Fibroblast of lung (primary cell): ENCODE measurements around the gene NAXE. TPM values are rescaled to one million over a fixed set of nuclear protein-coding genes. Genes with fewer than 3 reads are reported as not detected.

Source experiments
- DNase-seq, 2 donors: peaks; one replicate each; pipeline versions ENCODE4 v3.0.0 to v3.0.0-alpha.2; 2010; ENCODE audit warnings: low read depth in 2 of 2
- H2AFZ ChIP-seq: 2 replicates; pipeline ENCODE4 v1.5.1; 2012; ENCODE audit warnings: low read length, control low read depth, inconsistent platforms
- H3K27ac ChIP-seq: 2 replicates; pipeline ENCODE4 v1.5.1; 2011; ENCODE audit warnings: low read length, control low read depth; ENCODE audit not compliant: insufficient read depth
- H3K27me3 ChIP-seq: 2 replicates; pipeline ENCODE4 v1.5.1; 2011; ENCODE audit warnings: mild to moderate bottlenecking, low read length; ENCODE audit not compliant: control insufficient read depth, insufficient read depth
- H3K36me3 ChIP-seq: 2 replicates; pipeline ENCODE4 v1.5.1; 2011; ENCODE audit warnings: low read length; ENCODE audit not compliant: control insufficient read depth, insufficient read depth
- H3K4me1 ChIP-seq: 2 replicates; pipeline ENCODE4 v1.5.1; 2011; ENCODE audit warnings: low read length; ENCODE audit not compliant: control insufficient read depth, insufficient read depth; ENCODE audit errors: extremely low read depth
- H3K4me2 ChIP-seq: 2 replicates; pipeline ENCODE4 v1.5.1; 2011; ENCODE audit warnings: low read length, control low read depth; ENCODE audit not compliant: insufficient read depth; ENCODE audit errors: extremely low read depth
- H3K4me3 ChIP-seq, 4 experiments: fragments of 200-600 bp in 1 of 4; sonication (generic) in 1 of 4; replicated peaks in 1 of 4; 2 replicates each; pipeline ENCODE4 v1.5.1; 2011 to 2016; ENCODE audit warnings: low read length in 4 of 4, low read depth in 3 of 4, mild to moderate bottlenecking in 3 of 4, control low read depth in 2 of 4, inconsistent platforms in 1 of 4, mixed read lengths in 1 of 4; ENCODE audit not compliant: insufficient read depth in 1 of 4; ENCODE audit errors: control extremely low read depth in 1 of 4
- H3K79me2 ChIP-seq: 2 replicates; pipeline ENCODE4 v1.5.1; 2012; ENCODE audit warnings: mild to moderate bottlenecking, low read length, inconsistent platforms; ENCODE audit not compliant: control insufficient read depth, insufficient read depth
- H3K9ac ChIP-seq: 2 replicates; pipeline ENCODE4 v1.5.1; 2011; ENCODE audit warnings: mild to moderate bottlenecking, low read length, control low read depth; ENCODE audit not compliant: insufficient read depth
- H3K9me3 ChIP-seq: 2 replicates; pipeline ENCODE4 v1.5.1; 2012; ENCODE audit warnings: low read depth, low read length; ENCODE audit not compliant: control insufficient read depth, insufficient read depth
- H4K20me1 ChIP-seq: 2 replicates; pipeline ENCODE4 v1.5.1; 2011; ENCODE audit warnings: low read length; ENCODE audit not compliant: control insufficient read depth, insufficient read depth; ENCODE audit errors: extremely low read depth
- EZH2 ChIP-seq: IDR thresholded peaks from 2 replicates; pipeline ENCODE4 v1.5.1; 2012; ENCODE audit warnings: low read length, control low read depth, mild to moderate bottlenecking; ENCODE audit errors: missing control alignments
- polyA plus RNA-seq, 2 donors: library from polyadenylated mRNA; depleted of rRNA in 1 of 2; stranded (reverse) in 1 of 2; unstranded in 1 of 2; fragments of >200 nt; gene quantifications; 2 replicates each; pipeline ENCODE4 v1.2.1, GENCODE V29; 2011 to 2012; ENCODE audit warnings: missing spikeins in 1 of 2
- total RNA-seq: library from RNA; depleted of rRNA; stranded (reverse); fragments of >200 nt; gene quantifications from 2 replicates; pipeline ENCODE4 v1.2.1, GENCODE V29; 2014
- TF ChIP-seq, protein P1 (sequence below), 2 donors: IDR thresholded peaks in 1 of 2; conservative IDR thresholded peaks in 1 of 2; 1 replicate in 1 of 2; 2 replicates in 1 of 2; pipeline ENCODE4 v1.5.1; 2011 to 2012; ENCODE audit warnings: low read length in 2 of 2, control low read depth in 1 of 2, inconsistent platforms in 1 of 2, low read depth in 1 of 2, mild to moderate bottlenecking in 1 of 2

Gene NAXE
- total and polyA plus RNA-seq, 2 donors (not counting 1 experiment from before 2014, with no cell fraction given), result 41.6 to 64.4 TPM

DNA sequence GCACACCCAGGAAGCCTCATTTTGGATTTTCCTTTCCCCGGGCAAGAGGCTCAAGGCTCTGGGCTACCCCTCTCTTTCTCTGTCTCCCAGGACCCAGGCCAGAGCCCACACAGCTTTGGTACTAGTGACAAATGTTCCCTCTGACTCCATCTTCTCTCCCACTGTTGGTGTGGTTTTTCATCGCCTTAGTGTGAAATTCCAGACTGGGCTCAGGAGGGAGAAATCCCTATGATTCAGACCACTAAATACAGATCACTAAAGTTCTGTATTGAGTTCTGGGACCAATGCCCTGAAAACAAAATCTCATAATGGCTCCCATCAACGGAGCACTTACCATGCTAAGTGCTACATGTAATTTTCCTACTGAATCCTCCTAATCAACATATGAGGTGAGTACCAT lies 45.3 kb upstream of the NAXE start:
- no peaks in the 10 kb centered on the region for H4K20me1 ChIP-seq
- no peak overlapping the region for H3K27ac ChIP-seq
- no peak overlapping the region for H3K4me3 ChIP-seq
- TF ChIP-seq, protein P1, sequence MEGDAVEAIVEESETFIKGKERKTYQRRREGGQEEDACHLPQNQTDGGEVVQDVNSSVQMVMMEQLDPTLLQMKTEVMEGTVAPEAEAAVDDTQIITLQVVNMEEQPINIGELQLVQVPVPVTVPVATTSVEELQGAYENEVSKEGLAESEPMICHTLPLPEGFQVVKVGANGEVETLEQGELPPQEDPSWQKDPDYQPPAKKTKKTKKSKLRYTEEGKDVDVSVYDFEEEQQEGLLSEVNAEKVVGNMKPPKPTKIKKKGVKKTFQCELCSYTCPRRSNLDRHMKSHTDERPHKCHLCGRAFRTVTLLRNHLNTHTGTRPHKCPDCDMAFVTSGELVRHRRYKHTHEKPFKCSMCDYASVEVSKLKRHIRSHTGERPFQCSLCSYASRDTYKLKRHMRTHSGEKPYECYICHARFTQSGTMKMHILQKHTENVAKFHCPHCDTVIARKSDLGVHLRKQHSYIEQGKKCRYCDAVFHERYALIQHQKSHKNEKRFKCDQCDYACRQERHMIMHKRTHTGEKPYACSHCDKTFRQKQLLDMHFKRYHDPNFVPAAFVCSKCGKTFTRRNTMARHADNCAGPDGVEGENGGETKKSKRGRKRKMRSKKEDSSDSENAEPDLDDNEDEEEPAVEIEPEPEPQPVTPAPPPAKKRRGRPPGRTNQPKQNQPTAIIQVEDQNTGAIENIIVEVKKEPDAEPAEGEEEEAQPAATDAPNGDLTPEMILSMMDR (conservative IDR thresholded peaks at IDR 0.05 in 1 of 2, IDR thresholded peaks at IDR 0.05 in 1 of 2; ENCODE audit: low read depth in 1 of 2, low read length in 2 of 2), result no peak
- no peak for TF ChIP-seq EZH2
- peaks cover 22% of the 10 kb centered on the region for H3K36me3 ChIP-seq
- H3K4me2 ChIP-seq, result no peak overlapping the region
- no peak overlapping the region for H3K9ac ChIP-seq
- H3K79me2 ChIP-seq, result no peaks in the 10 kb centered on the region
- DNase-seq, result no peak
- no peaks in the 10 kb centered on the region for H3K4me1 ChIP-seq
- no peak overlapping the region for H2AFZ ChIP-seq
- H3K27me3 ChIP-seq, result no peaks in the 10 kb centered on the region
- H3K9me3 ChIP-seq, result no peaks in the 10 kb centered on the region

DNA sequence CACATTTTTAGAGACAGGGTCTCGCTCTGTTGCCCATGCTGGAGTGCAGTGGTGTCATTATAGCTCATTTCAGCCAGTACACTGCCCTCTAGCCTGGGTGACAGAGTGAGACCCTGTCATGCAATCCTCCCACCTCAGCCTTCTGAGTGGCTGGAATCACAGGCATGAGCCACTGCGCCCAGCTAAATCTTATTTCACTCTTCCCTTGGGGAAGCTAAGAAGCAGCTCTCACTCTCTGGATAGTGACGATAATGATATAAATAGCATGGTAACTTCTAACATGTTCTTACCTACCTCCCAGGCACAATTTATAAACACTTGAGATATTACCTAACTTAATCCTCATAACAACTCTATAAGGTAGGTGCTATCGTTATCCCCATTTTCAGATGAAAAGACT lies 44.1 kb upstream of the NAXE start:
- no peak overlapping the region for H3K4me3 ChIP-seq
- no peak for TF ChIP-seq EZH2
- TF ChIP-seq, protein P1 (conservative IDR thresholded peaks at IDR 0.05 in 1 of 2, IDR thresholded peaks at IDR 0.05 in 1 of 2; ENCODE audit: low read depth in 1 of 2, low read length in 2 of 2), result no peak
- no peak overlapping the region for H3K4me2 ChIP-seq
- no peak overlapping the region for H3K9ac ChIP-seq
- H3K36me3 ChIP-seq, result peaks cover 20% of the 10 kb centered on the region
- no peak for DNase-seq
- no peaks in the 10 kb centered on the region for H3K9me3 ChIP-seq
- H3K27me3 ChIP-seq, result no peaks in the 10 kb centered on the region
- no peaks in the 10 kb centered on the region for H4K20me1 ChIP-seq
- H3K79me2 ChIP-seq, result no peaks in the 10 kb centered on the region
- no peak overlapping the region for H2AFZ ChIP-seq
- H3K27ac ChIP-seq, result no peak overlapping the region
- no peaks in the 10 kb centered on the region for H3K4me1 ChIP-seq

DNA sequence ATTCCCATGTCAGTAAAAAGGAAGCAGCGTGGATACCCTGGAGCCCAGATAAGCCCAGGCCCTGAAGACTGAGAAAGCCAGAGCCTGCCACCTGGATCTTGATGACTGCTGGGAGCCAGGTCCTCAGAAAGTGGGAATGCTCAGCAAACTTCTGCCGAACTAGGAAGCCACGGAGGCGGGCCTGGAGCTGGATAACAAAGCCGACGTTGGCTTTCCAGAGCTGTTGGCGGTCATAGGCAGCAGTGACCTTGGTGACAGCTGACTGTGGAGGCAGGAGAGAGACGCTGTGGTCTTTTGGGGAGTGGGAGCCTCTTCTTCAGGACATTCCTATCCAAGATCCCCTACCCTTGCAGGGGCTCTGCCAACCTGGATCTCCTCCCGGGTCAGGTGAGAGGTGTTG lies 43.6 kb upstream of the NAXE start:
- H3K4me1 ChIP-seq, result no peaks in the 10 kb centered on the region
- peaks cover 19% of the 10 kb centered on the region for H3K36me3 ChIP-seq
- no peak overlapping the region for H3K4me2 ChIP-seq
- TF ChIP-seq EZH2, result no peak
- TF ChIP-seq, protein P1 (conservative IDR thresholded peaks at IDR 0.05 in 1 of 2, IDR thresholded peaks at IDR 0.05 in 1 of 2; ENCODE audit: low read depth in 1 of 2, low read length in 2 of 2), result no peak
- no peak overlapping the region for H3K4me3 ChIP-seq
- no peaks in the 10 kb centered on the region for H3K79me2 ChIP-seq
- H3K27ac ChIP-seq, result no peak overlapping the region
- H2AFZ ChIP-seq, result no peak overlapping the region
- H3K9me3 ChIP-seq, result no peaks in the 10 kb centered on the region
- no peaks in the 10 kb centered on the region for H4K20me1 ChIP-seq
- no peak for DNase-seq
- H3K9ac ChIP-seq, result no peak overlapping the region
- no peaks in the 10 kb centered on the region for H3K27me3 ChIP-seq
